NB4 (cell line): ENCODE results near the gene PPARA.
A peak's percentile ranks its signal among the peaks of the same experiment; 100 is the strongest.

Experiments used
- DNase-seq: peaks from one replicate; pipeline ENCODE4 v3.0.0; 2010; ENCODE audit warnings: low read depth
- H3K4me3 ChIP-seq: one replicate; pipeline ENCODE4 v1.5.1; 2011; ENCODE audit warnings: mild to moderate bottlenecking, low read depth, low read length, moderate library complexity
- MYC ChIP-seq: IDR thresholded peaks from 2 replicates; pipeline ENCODE4 v1.6.1; 2011; ENCODE audit warnings: low read depth, low read length
- POLR2A ChIP-seq: IDR thresholded peaks from 2 replicates; pipeline ENCODE4 v1.6.1; 2011; ENCODE audit warnings: mild to moderate bottlenecking; ENCODE audit not compliant: insufficient read length; ENCODE audit errors: extremely low read depth
- TF ChIP-seq, protein P1 (sequence below): IDR thresholded peaks from one replicate; pipeline ENCODE4 v1.5.1; 2012; ENCODE audit warnings: low read depth, low read length
- TF ChIP-seq, protein P2 (sequence below): IDR thresholded peaks from 2 replicates; pipeline ENCODE4 v1.6.1; 2011; ENCODE audit warnings: low read depth, low read length

PPARA gene

DNA sequence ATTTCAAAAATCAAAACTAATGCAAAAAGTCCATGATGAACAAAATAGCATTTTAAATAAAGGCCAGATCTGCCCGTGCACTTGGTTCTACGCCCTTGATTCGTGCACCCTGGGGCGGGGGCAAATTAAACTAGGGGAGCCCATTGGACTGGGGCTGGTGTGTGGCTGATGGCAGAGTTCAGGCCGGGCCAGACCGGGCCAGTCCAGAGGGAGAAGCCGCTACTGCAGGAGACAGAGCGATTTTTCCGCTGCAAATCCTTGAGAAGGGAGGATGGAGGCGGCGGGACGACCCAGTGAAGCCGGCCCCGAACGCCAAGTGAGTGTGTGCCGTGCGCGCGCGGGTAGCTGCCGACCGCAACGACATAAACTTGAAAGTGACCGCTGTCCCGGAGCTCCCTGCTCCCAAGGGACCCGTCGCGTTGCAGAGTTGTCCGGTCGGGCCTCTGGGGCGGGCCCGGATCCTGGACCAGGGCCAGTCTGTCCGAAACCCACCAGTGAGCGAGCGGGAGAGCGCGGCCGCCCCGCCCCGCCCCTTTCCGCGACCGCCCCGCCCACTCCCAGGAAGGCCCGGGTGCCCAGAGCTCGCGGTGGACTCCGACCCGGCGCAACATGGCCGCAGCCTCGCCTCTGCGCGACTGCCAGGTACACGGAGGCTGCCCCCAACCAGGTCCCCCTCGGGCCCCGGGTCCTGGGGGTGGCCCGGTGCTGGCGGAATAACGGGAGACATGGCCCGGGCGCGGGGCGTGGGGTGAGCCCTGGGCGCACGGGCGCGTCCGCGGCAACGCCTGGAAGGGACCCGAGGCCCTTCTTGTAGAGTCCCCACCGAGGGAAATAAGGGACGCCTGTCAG lies 117.3 kb downstream of the PPARA start, which contains the start of gene TTC38:
TTC38 (plus strand) TSS at position 578 of the 849 bp plus-strand sequence; CDS start at position 610, 32 bp downstream.
- peak; percentile 87 for DNase-seq
- TF ChIP-seq, protein P1, sequence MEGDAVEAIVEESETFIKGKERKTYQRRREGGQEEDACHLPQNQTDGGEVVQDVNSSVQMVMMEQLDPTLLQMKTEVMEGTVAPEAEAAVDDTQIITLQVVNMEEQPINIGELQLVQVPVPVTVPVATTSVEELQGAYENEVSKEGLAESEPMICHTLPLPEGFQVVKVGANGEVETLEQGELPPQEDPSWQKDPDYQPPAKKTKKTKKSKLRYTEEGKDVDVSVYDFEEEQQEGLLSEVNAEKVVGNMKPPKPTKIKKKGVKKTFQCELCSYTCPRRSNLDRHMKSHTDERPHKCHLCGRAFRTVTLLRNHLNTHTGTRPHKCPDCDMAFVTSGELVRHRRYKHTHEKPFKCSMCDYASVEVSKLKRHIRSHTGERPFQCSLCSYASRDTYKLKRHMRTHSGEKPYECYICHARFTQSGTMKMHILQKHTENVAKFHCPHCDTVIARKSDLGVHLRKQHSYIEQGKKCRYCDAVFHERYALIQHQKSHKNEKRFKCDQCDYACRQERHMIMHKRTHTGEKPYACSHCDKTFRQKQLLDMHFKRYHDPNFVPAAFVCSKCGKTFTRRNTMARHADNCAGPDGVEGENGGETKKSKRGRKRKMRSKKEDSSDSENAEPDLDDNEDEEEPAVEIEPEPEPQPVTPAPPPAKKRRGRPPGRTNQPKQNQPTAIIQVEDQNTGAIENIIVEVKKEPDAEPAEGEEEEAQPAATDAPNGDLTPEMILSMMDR, result no peak
- TF ChIP-seq POLR2A, result peak; percentile 56
- H3K4me3 ChIP-seq, result peak within 1 kb of the TSS; percentile 65

DNA sequence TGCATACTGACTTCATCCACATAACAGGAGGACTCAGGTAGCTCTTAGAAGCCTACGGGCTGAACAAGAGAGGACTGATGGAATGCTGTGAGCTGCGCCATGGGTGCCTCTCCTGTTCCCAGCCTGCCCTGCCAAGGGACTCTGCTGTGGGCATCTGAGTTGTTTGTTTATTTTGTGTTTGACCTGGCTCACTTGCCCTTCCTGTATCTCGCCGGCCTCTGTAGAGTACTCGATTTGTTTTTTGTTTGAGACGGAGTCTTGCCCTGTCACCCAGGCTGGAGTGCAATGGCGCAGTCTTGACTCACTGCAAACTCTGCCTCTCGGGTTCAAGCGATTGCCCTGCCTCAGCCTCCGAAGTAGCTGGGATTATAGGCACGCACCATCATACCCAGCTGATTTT lies 119.2 kb downstream of the PPARA start:
- TF ChIP-seq, protein P1, result no peak
- no peak for TF ChIP-seq MYC
- TF ChIP-seq, protein P2, sequence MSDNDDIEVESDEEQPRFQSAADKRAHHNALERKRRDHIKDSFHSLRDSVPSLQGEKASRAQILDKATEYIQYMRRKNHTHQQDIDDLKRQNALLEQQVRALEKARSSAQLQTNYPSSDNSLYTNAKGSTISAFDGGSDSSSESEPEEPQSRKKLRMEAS, result no peak
- no peak for TF ChIP-seq POLR2A
- peak overlapping the region; percentile 16 for H3K4me3 ChIP-seq
- no peak for DNase-seq

DNA sequence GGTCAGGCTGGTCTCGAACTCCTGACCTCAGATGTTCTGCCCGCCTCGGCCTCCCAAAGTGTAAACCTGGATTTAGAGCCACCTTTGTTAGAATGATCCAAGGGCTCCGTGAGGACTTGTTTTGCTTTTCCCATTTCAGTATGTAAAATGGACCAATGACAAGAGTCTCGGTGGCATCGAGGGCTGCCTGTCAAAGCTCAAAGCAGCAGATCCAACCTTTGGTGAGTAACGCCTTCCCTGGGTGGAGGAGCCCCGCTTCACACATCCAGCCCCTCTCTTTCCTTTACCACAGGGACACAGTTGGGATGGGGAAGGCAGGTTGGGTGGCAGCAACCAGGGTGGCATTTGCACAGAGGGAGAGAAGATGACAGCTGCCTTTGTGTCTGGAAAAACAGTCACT lies 121.9 kb downstream of the PPARA start:
- H3K4me3 ChIP-seq, result no peak overlapping the region
- TF ChIP-seq MYC (no peak), POLR2A (no peak)
- TF ChIP-seq, protein P2, result no peak
- TF ChIP-seq, protein P1, result no peak
- no peak for DNase-seq

DNA sequence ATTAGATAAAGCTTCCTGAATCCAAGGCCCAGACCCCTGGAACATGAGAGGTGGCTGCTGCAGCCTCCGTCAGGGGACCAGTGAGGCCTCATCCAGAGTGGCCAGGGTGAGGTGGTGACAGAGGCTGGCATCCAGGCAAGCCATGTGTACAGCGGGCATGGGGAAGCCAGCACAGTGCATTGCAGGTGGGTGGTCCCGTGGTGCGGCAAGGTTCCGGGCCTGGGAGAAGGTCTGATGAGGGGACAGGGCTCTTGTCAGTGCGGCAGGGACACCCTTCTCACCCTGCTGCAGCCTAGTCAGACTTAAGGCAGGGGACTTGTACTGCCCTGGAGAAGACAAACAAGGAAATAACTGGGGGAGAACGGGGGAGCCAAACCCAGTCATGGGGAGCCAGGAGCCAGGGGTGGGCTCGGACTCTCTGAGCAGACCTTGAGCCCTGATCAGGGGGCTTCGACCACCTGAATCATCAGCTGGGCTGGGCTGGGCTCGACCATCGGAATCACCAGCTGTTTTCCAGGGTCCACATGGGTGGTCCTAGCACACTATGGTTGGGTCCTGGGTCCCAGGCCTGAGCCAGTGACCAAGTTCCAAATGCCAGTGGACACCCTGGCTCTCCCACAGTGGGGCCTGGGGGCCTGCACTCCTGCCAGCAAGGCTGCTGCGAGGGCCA lies 122.6 kb downstream of the PPARA start:
- no peak overlapping the region for H3K4me3 ChIP-seq
- DNase-seq, result no peak
- TF ChIP-seq, protein P1, result no peak
- TF ChIP-seq, protein P2, result no peak
- TF ChIP-seq POLR2A (no peak), MYC (no peak)

DNA sequence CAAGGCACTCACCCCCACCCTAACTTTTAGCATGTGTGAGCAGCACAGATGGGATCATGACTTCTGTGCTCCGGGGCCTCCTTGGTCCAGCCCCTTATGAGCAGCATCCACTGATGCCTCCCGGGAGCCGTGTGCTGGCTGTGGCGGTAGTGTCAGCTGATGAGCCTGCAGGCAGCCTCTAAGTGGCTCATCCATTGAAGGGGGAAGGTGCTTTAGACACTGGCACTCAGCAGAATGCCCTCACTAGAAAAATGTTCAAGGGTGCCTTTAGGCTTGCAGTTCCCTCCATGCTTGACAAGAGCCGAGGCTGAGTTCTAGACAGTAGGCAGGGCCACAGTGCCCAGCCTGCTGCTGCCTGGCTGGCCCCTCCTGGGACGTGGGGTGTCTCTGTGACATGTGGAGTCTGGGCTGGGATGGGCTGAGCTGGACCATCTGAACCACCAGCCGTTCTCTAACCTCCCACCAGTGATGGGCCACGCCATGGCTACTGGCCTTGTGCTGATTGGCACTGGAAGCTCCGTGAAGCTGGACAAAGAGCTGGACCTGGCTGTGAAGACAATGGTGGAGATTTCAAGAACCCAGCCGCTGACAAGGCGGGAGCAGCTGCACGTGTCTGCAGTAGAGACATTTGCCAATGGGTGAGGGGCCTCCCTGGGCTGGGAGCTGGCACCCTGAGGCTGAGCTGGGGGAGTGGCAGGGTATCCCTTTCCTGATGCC lies 123.3 kb downstream of the PPARA start:
- DNase-seq, result no peak
- TF ChIP-seq, protein P2, result no peak
- TF ChIP-seq, protein P1, result no peak
- TF ChIP-seq MYC (no peak), POLR2A (no peak)
- H3K4me3 ChIP-seq, result no peak overlapping the region
